ENCODE measurements around the gene RAPGEF5. TPM values are rescaled to one million over a fixed set of nuclear protein-coding genes. Genes with fewer than 3 reads are reported as not detected.

The RAPGEF5 gene
- total RNA-seq, 1 experiment from 2014 or later: 15.6 TPM

GRCh38 chr7:22357311-22358175 lies 589 bp upstream of the RAPGEF5 start:
- H3K79me2 ChIP-seq (ENCODE audit: insufficient read depth, low read length): peaks cover 37% of the 10 kb centered on the region
- intact Hi-C loops (cut with micrococcal nuclease): no loop called here
- POLR2A ChIA-PET: no interaction called here

More at GRCh38 chr7:22357311-22358175, 589 bp upstream of the RAPGEF5 start:
- Histone ChIP-seq H3K27ac (ENCODE audit: low read depth, low read length) (peak overlapping the region; percentile 41), H3K4me1 (ENCODE audit: control insufficient read depth in 1 of 2, insufficient read depth in 2 of 2, low read length in 2 of 2) (peaks cover 9 to 26% of the 10 kb centered on the region in 2 experiments), H2AFZ (ENCODE audit: low read depth, low read length, poor library complexity, severe bottlenecking) (peak overlapping the region; percentile 69), H3K9me3 (ENCODE audit: control insufficient read depth in 1 of 2, insufficient read depth in 1 of 2, low read depth in 1 of 2, low read length in 2 of 2) (peaks cover 5% of the 10 kb centered on the region in 2 experiments; a peak in 2 of 4 replicates), H4K20me1 (ENCODE audit: insufficient read depth) (no peaks in the 10 kb centered on the region), H3K4me2 (ENCODE audit: low read length) (peak overlapping the region; percentile 83), H3K9ac (ENCODE audit: low read length) (peak overlapping the region; percentile 44), H3K4me3 (replicated peaks in 1 of 2; ENCODE audit: low read depth in 1 of 2, low read length in 2 of 2) (peak overlapping the region; percentile 45 to 77), H3K27me3 (ENCODE audit: insufficient read depth, low read length) (no peaks in the 10 kb centered on the region), H3K9me2 (ENCODE audit: insufficient read depth) (no peaks in the 10 kb centered on the region), H3K36me3 (ENCODE audit: control insufficient read depth in 1 of 2, insufficient read depth in 2 of 2, low read length in 2 of 2) (no peaks in the 10 kb centered on the region)
- DNase-seq (ENCODE audit: low read depth, low spot score): peak; percentile 36
- ChIA-PET CTCF (no interaction called here), RAD21 (ENCODE audit: low non-redundant PET in 1 of 2, low total read pairs in 2 of 2, uncharacterized antibody in 2 of 2, unreplicated experiment in 2 of 2) (no interaction called here)
- peak; percentile 50; the same call in 1 of the 2 replicates for TF ChIP-seq FOSL1 (IDR thresholded peaks at IDR 0.05; ENCODE audit: low read depth)
- no peak for TF ChIP-seq ZBTB33 (IDR thresholded peaks at IDR 0.05; ENCODE audit: extremely low read depth, insufficient replicate concordance, low read length)
- TF ChIP-seq MAX (IDR thresholded peaks at IDR 0.05): peak; percentile 56
- no peak for TF ChIP-seq EZH2 (IDR thresholded peaks at IDR 0.05)
- TF ChIP-seq CBX3 (IDR thresholded peaks at IDR 0.05; ENCODE audit: low read depth): peak; percentile 72; the same call in 1 of the 2 replicates
- TF ChIP-seq SP1 (IDR thresholded peaks at IDR 0.05; ENCODE audit: low read depth): peak; percentile 46; the same call in 1 of the 2 replicates
- no peak for TF ChIP-seq EGR1 (IDR thresholded peaks at IDR 0.05; ENCODE audit: low read depth)
- peak; percentile 37; the same call in 1 of the 2 replicates for TF ChIP-seq JUND (IDR thresholded peaks at IDR 0.05)
- peak; percentile 52 for ATAC-seq
- no TSS peak for BruUV-seq (replicated peaks)
